NT2/D1 (cell line): ENCODE measurements around the gene VWA3A.

Experiments
- YY1 ChIP-seq: IDR thresholded peaks from 2 replicates; pipeline ENCODE4 v1.6.1; 2011; ENCODE audit not compliant: insufficient read length, insufficient read depth
- ZNF274 ChIP-seq: IDR thresholded peaks from 2 replicates; pipeline ENCODE4 v1.6.1; 2011; ENCODE audit warnings: mild to moderate bottlenecking, low read depth, low read length

DNA sequence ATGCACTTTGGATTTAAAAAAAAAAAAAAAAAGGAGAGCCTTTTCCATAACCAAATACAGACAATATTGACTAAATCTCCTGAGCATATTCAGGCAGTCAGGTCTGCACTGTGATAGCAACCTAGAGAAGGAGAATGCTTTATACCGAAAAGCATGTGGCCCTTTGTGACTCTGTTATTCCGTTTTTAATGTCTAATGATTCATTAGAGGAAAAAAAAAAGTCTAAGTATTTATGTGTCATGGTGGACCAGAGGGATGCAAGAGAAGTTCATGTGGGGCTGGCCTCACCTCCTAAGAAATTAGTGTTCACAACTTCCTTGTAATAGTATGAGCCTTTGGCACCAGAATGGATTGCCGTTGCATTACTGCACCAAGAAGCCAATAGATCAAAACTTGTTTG lies 11.3 kb upstream of the VWA3A start:
- TF ChIP-seq YY1 (no peak), ZNF274 (no peak)
